Measurements from ENCODE around the gene DAGLA.

The DAGLA gene

DNA sequence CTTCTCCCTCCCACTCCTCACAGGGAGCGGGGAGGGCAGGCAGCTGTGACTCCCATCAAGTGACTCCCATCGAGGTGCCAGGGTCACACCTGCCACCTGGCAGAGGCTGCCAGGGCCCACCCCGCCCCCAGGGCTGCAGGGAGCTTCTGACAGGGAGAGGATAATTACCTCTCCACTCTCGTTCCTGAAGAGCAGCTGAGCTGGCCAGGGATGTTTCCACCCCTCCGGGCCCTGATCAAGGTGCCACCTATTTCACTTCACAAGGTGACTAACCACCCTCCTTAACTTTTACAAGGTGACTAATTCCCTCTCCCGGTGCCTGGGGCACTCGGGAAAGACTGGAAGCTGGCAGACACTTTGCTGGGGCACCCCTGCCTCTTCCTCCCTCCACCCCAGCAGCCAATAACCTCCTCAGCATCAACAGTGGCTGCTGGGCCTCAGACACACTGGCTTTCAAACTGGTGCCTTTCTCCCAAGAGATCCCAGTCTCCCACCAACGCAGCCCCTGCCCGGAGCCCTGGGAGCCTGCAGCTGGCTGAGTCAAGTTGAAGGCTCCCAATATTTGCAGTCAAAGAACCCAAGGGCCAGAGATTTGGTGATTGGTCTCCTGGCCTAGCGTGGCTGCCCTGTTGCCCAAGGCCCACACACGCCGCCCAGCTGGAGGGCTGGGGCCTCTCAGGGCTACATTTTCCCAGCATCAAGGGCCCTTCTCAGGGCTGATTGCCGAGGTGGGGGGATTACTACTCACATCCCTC is 50.2 kb downstream of the DAGLA start:
- Histone ChIP-seq H3K9ac (ENCODE audit: low read depth, low read length) (no peak overlapping the region), H3K36me3 (ENCODE audit: insufficient read depth, low read length) (no peaks in the 10 kb centered on the region; the same call in none of the 2 replicates), H3K9me3 (ENCODE audit: control insufficient read depth, insufficient read depth, low read length) (no peaks in the 10 kb centered on the region)

GRCh38 chr11:61731211-61731951 is 51.2 kb downstream of the DAGLA start:
- no peaks in the 10 kb centered on the region for H3K9me3 ChIP-seq (ENCODE audit: control insufficient read depth, insufficient read depth, low read length)
- no peak overlapping the region for H3K9ac ChIP-seq (ENCODE audit: low read depth, low read length)
- H3K4me1 ChIP-seq (ENCODE audit: insufficient read depth, low read length): no peaks in the 10 kb centered on the region
- peaks cover 4% of the 10 kb centered on the region for H3K36me3 ChIP-seq (ENCODE audit: insufficient read depth, low read length)

More for the DNA sequence above, 50.2 kb downstream of the DAGLA start:
- no peaks in the 10 kb centered on the region for H3K4me1 ChIP-seq (ENCODE audit: insufficient read depth, low read length)

GRCh38 chr11:61731952-61732675 is 51.9 kb downstream of the DAGLA start:
- H3K36me3 ChIP-seq (ENCODE audit: insufficient read depth, low read length): peaks cover 4% of the 10 kb centered on the region
- H3K9me3 ChIP-seq (ENCODE audit: control insufficient read depth, insufficient read depth, low read length): no peaks in the 10 kb centered on the region
- H3K4me1 ChIP-seq (ENCODE audit: insufficient read depth, low read length): no peaks in the 10 kb centered on the region
- no peak overlapping the region for H3K9ac ChIP-seq (ENCODE audit: low read depth, low read length)

- no peak overlapping the region for H3K9ac ChIP-seq (ENCODE audit: low read depth, low read length)
- H3K4me1 ChIP-seq (ENCODE audit: insufficient read depth, low read length): no peaks in the 10 kb centered on the region
- no peaks in the 10 kb centered on the region for H3K9me3 ChIP-seq (ENCODE audit: control insufficient read depth, insufficient read depth, low read length)
- H3K36me3 ChIP-seq (ENCODE audit: insufficient read depth, low read length): peaks cover 4% of the 10 kb centered on the region
Measured at GRCh38 chr11:61732705-61733104, 52.5 kb downstream of the DAGLA start.

DNA sequence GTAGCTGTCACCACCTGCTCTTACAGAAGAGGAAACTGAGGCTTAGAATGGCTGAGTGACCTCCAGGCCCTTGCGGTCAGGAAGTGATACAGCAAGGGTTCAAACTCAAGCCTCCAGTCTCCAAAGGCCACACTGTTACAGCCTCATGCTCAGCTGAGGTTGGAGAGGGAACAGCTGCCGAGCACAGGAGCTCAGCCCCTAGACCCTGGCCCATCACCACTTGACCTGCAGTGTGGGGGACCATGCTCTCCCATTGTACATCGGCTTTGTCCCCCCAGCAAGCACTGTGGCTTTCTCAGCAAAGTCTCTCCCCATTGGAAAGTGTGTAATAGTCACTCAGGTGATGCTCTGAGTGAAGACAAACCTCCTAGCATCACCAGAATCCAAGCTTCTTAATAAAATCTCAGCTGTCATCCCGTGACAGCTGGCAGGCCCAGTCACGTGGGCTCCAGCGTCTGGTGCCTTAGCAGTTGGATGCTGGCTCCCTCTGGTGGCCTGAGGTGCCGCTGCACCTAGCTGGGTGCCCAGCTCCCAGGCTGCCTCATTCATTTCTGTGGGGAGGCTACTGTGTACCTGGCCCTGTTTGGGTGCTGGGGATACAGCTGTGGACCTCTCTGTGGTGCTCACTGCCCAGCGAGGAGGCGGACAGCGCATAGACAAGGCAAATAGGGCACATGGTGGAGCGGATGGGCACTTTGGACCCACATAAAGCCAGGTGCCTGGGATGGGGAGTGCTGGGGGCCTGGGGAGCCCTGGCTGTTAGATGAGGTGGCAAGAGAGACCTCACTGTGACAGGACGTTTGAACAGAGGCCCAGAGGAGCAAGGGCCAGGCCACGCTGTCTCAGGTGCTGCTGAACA is 53.2 kb downstream of the DAGLA start:
- Histone ChIP-seq H3K9me3 (ENCODE audit: control insufficient read depth, insufficient read depth, low read length) (no peaks in the 10 kb centered on the region), H3K9ac (ENCODE audit: low read depth, low read length) (no peak overlapping the region), H3K4me1 (ENCODE audit: insufficient read depth, low read length) (no peaks in the 10 kb centered on the region), H3K36me3 (ENCODE audit: insufficient read depth, low read length) (peaks cover 4% of the 10 kb centered on the region)

DNA sequence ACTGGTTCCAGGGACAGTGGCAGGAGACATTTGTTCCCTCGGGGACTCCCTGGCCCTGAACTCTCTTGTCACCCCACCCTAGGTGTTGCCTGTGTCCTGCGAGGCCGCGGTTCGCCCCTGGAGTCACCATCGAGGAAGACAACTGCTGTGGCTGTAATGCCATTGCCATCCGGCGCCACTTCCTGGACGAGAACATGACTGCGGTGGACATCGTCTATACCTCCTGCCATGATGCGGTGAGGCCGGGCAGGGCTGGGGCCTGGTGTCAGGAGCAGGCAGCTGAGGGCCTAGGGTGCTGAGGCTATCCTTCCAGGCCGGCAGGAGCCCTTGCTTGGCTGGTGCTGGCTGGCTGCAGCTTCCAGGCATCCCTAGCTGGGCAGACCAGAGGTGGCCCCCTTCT is 54.6 kb downstream of the DAGLA start:
- peaks cover 4% of the 10 kb centered on the region for H3K36me3 ChIP-seq (ENCODE audit: insufficient read depth, low read length)
- H3K4me1 ChIP-seq (ENCODE audit: insufficient read depth, low read length): no peaks in the 10 kb centered on the region
- H3K9ac ChIP-seq (ENCODE audit: low read depth, low read length): no peak overlapping the region
- no peaks in the 10 kb centered on the region for H3K9me3 ChIP-seq (ENCODE audit: control insufficient read depth, insufficient read depth, low read length)

GRCh38 chr11:61735391-61735790 is 55.2 kb downstream of the DAGLA start:
- Histone ChIP-seq H3K9me3 (ENCODE audit: control insufficient read depth, insufficient read depth, low read length) (no peaks in the 10 kb centered on the region), H3K36me3 (ENCODE audit: insufficient read depth, low read length) (peaks cover 4% of the 10 kb centered on the region), H3K4me1 (ENCODE audit: insufficient read depth, low read length) (no peaks in the 10 kb centered on the region), H3K9ac (ENCODE audit: low read depth, low read length) (no peak overlapping the region)

GRCh38 chr11:61736310-61736709 is 56.1 kb downstream of the DAGLA start:
- Histone ChIP-seq H3K36me3 (ENCODE audit: insufficient read depth, low read length) (peaks cover 4% of the 10 kb centered on the region), H3K4me1 (ENCODE audit: insufficient read depth, low read length) (no peaks in the 10 kb centered on the region), H3K9me3 (ENCODE audit: control insufficient read depth, insufficient read depth, low read length) (no peaks in the 10 kb centered on the region), H3K9ac (ENCODE audit: low read depth, low read length) (no peak overlapping the region)

DNA sequence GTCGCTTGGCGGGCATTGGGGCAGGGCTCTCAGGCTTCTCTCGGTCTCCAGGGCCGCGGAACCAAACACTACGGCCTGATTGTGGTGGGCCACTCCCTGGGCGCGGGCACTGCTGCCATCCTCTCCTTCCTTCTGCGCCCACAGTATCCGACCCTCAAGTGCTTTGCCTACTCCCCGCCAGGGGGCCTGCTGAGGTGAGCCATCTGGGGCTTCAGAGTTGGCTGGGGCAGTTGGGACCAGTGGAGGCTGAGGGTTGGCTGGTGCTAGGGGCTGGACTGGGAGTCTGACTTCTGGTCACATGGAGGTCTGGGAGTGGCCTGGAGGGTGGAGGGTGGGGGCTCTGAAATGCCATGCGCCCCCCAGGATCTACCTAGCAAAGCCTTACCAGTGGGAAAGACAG is 56.9 kb downstream of the DAGLA start:
- no peaks in the 10 kb centered on the region for H3K9me3 ChIP-seq (ENCODE audit: control insufficient read depth, insufficient read depth, low read length)
- H3K9ac ChIP-seq (ENCODE audit: low read depth, low read length): no peak overlapping the region
- no peaks in the 10 kb centered on the region for H3K4me1 ChIP-seq (ENCODE audit: insufficient read depth, low read length)

DNA sequence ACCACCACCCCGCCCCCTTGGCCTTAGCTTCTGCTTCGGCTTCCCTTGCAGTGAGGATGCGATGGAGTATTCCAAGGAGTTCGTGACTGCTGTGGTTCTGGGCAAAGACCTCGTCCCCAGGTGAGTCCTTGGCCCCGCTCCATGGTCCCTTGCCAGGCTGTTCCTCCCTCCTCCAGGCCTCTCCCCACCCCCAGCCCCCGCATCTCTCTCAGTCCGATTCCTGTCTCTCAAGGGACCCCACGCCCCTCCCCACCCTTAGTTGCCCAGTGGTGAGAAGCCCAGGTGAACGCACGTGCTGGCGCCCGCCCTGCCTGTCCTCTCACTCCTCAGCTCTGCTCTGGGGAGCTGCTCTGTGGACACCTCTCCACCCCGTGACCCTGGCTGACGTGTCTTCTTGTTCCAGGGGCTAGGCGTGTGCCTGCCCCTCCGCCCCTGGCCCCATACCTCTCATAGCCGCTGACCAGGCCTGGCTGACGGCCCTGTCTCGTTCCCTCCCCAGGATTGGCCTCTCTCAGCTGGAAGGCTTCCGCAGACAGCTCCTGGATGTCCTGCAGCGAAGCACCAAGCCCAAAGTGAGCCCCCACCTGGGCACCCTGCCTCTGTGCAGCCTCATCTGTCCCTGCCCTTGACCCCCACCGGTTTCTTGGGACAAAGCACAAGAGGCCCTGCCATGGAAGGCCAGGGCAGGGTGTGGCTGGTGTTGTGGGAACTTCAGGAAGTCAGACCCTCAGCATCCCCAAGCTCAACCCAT is 57.6 kb downstream of the DAGLA start:
- Histone ChIP-seq H3K36me3 (ENCODE audit: insufficient read depth, low read length) (peaks cover 4% of the 10 kb centered on the region), H3K9me3 (ENCODE audit: control insufficient read depth, insufficient read depth, low read length) (no peaks in the 10 kb centered on the region), H3K4me1 (ENCODE audit: insufficient read depth, low read length) (no peaks in the 10 kb centered on the region), H3K9ac (ENCODE audit: low read depth, low read length) (no peak overlapping the region)

More for the DNA sequence above, 56.9 kb downstream of the DAGLA start:
- H3K36me3 ChIP-seq (ENCODE audit: insufficient read depth, low read length): peaks cover 4% of the 10 kb centered on the region

DNA sequence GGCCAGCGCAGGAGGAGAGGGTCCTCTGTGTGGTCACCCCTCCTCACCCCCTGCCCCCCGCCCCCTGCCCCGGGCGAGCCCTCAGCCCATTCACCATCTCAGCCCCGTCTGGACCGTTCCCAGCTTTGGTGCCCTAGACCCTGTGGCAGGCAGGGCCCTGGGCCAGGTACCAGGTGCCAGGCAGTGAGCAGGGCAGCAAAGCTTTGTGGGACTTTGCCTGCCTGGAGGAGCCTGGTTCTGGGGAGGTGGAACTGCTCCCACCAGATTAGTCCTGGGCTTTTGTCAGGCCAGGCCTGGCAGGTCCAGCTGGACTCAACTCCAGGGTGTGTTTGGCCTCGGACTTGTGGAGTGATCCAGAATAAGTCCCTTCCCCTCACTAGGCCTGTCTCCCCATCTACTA is 58.6 kb downstream of the DAGLA start:
- H3K4me1 ChIP-seq (ENCODE audit: insufficient read depth, low read length): no peaks in the 10 kb centered on the region
- peaks cover 4% of the 10 kb centered on the region for H3K36me3 ChIP-seq (ENCODE audit: insufficient read depth, low read length)
- no peak overlapping the region for H3K9ac ChIP-seq (ENCODE audit: low read depth, low read length)
- H3K9me3 ChIP-seq (ENCODE audit: control insufficient read depth, insufficient read depth, low read length): no peaks in the 10 kb centered on the region

DNA sequence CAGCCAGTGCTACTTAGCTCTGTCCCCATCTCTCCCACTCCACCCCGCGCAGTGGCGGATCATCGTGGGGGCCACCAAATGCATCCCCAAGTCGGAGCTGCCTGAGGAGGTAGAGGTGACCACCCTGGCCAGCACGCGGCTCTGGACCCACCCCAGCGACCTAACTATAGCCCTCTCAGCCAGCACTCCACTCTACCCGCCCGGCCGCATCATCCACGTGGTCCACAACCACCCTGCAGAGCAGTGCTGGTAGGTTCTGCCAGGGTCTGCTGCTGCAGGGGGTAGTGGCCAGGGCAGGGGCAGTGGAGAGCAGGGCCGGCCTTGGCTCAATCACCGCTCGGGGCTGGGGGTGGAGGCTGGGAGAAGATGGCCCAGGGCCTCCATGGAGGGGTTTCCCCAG is 59.2 kb downstream of the DAGLA start:
- peaks cover 4% of the 10 kb centered on the region for H3K36me3 ChIP-seq (ENCODE audit: insufficient read depth, low read length)
- H3K9me3 ChIP-seq (ENCODE audit: control insufficient read depth, insufficient read depth, low read length): no peaks in the 10 kb centered on the region
- no peak overlapping the region for H3K9ac ChIP-seq (ENCODE audit: low read depth, low read length)
- no peaks in the 10 kb centered on the region for H3K4me1 ChIP-seq (ENCODE audit: insufficient read depth, low read length)

- Histone ChIP-seq H3K9me3 (ENCODE audit: control insufficient read depth, insufficient read depth, low read length) (no peaks in the 10 kb centered on the region), H3K36me3 (ENCODE audit: insufficient read depth, low read length) (peaks cover 4% of the 10 kb centered on the region), H3K9ac (ENCODE audit: low read depth, low read length) (no peak overlapping the region), H3K4me1 (ENCODE audit: insufficient read depth, low read length) (no peaks in the 10 kb centered on the region)
Measured at GRCh38 chr11:61739966-61740365, 59.8 kb downstream of the DAGLA start.
